ENCODE data around the gene GMPR2. TPM values are rescaled to one million over a fixed set of nuclear protein-coding genes. Genes with fewer than 3 reads are reported as not detected.

GMPR2 gene
- total and polyA plus RNA-seq, 2 experiments from 2014 or later, result 60.6 to 70.6 TPM

DNA sequence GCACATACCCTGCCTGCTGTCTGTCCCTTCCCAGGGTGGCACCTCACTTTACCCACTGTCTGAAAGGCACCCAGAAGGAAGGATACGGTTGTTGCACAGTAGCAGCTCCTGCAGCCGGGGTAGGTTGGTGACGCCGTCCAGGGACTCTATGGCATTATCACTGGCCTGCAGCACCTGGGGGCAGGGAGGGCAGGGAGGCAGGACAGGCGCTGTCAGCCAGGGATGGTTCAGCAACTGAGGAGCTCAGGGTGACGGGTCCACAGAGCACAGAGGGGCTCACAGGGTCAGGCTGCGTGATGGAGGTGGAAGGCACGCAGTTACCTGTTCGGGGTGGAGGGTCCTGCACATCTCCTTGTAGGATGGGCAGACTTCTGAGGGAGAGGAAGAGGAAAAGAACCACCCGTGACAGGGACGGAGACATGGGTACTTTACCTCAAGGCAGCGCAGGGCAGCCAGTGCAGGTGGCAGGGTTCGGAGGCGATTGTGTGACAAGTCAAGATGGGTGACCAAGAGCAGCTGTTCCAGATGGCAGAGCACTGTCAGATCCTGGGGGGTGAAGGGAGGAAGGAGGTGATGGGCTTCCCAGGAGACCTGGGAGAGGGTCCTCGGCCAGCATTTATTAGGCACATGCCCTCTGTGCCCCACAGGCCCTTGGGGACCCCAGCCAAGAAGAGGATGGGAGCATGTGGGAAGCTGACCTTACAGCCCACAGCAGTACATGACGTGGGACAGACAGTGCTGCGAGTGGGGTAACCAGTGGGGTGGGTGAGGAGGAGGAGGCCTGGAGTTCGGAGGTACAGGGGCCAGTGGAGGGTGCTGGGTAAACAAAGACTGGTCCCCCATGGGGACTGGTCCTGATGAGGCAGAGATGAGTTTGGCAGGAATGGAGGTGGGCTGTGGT is 33.9 kb downstream of the GMPR2 start (continued):
- TF ChIP-seq, protein P1, sequence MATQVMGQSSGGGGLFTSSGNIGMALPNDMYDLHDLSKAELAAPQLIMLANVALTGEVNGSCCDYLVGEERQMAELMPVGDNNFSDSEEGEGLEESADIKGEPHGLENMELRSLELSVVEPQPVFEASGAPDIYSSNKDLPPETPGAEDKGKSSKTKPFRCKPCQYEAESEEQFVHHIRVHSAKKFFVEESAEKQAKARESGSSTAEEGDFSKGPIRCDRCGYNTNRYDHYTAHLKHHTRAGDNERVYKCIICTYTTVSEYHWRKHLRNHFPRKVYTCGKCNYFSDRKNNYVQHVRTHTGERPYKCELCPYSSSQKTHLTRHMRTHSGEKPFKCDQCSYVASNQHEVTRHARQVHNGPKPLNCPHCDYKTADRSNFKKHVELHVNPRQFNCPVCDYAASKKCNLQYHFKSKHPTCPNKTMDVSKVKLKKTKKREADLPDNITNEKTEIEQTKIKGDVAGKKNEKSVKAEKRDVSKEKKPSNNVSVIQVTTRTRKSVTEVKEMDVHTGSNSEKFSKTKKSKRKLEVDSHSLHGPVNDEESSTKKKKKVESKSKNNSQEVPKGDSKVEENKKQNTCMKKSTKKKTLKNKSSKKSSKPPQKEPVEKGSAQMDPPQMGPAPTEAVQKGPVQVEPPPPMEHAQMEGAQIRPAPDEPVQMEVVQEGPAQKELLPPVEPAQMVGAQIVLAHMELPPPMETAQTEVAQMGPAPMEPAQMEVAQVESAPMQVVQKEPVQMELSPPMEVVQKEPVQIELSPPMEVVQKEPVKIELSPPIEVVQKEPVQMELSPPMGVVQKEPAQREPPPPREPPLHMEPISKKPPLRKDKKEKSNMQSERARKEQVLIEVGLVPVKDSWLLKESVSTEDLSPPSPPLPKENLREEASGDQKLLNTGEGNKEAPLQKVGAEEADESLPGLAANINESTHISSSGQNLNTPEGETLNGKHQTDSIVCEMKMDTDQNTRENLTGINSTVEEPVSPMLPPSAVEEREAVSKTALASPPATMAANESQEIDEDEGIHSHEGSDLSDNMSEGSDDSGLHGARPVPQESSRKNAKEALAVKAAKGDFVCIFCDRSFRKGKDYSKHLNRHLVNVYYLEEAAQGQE (IDR thresholded peaks at IDR 0.05; ENCODE audit: unreplicated experiment), result no peak
- TF ChIP-seq CREB1 (CRISPR knock-in tag; IDR thresholded peaks at IDR 0.05; ENCODE audit: low read depth), result no peak
- no peak for TF ChIP-seq EZH2phosphoT487 (IDR thresholded peaks at IDR 0.05; ENCODE audit: unreplicated experiment)
- no peak for TF ChIP-seq JUNB (IDR thresholded peaks at IDR 0.05; ENCODE audit: unreplicated experiment)
- no peak for TF ChIP-seq ZNF114 (CRISPR knock-in tag; IDR thresholded peaks at IDR 0.05)
- TF ChIP-seq STAT1 (IDR thresholded peaks at IDR 0.05; ENCODE audit: unreplicated experiment), result no peak
- TF ChIP-seq NANOG (IDR thresholded peaks at IDR 0.05; ENCODE audit: borderline replicate concordance), result no peak
- TF ChIP-seq, protein P2, sequence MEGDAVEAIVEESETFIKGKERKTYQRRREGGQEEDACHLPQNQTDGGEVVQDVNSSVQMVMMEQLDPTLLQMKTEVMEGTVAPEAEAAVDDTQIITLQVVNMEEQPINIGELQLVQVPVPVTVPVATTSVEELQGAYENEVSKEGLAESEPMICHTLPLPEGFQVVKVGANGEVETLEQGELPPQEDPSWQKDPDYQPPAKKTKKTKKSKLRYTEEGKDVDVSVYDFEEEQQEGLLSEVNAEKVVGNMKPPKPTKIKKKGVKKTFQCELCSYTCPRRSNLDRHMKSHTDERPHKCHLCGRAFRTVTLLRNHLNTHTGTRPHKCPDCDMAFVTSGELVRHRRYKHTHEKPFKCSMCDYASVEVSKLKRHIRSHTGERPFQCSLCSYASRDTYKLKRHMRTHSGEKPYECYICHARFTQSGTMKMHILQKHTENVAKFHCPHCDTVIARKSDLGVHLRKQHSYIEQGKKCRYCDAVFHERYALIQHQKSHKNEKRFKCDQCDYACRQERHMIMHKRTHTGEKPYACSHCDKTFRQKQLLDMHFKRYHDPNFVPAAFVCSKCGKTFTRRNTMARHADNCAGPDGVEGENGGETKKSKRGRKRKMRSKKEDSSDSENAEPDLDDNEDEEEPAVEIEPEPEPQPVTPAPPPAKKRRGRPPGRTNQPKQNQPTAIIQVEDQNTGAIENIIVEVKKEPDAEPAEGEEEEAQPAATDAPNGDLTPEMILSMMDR (conservative IDR thresholded peaks at IDR 0.05; ENCODE audit: low read depth in 2 of 2), result no peak
- TF ChIP-seq, protein P3, sequence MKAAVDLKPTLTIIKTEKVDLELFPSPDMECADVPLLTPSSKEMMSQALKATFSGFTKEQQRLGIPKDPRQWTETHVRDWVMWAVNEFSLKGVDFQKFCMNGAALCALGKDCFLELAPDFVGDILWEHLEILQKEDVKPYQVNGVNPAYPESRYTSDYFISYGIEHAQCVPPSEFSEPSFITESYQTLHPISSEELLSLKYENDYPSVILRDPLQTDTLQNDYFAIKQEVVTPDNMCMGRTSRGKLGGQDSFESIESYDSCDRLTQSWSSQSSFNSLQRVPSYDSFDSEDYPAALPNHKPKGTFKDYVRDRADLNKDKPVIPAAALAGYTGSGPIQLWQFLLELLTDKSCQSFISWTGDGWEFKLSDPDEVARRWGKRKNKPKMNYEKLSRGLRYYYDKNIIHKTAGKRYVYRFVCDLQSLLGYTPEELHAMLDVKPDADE (IDR thresholded peaks at IDR 0.05), result no peak

DNA sequence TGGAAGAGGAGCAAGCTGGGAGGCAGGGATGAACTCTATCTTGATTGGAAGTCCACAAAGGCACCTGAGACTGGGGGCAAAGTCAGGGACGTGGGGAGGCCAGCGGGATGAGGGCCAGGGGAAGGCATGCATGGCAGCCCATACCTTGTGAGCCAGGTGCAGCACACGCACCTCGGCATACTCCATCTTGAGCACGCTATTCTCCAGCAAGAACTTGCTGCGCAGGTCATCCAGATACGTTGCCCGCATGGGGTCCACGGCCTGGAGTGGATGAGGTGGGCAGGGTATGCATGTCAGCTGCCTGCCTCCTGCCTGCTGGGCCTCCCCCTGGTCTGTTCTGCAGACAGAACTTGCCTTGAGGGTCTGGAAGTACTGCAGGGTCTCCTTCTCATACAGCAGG is 34.8 kb downstream of the GMPR2 start:
- no peak for DNase-seq (ENCODE audit: low spot score)
- no peaks in the 10 kb centered on the region for H3K9me2 ChIP-seq (ENCODE audit: insufficient read depth)
- TF ChIP-seq ZNF114 (CRISPR knock-in tag; IDR thresholded peaks at IDR 0.05), result no peak
- H3F3A ChIP-seq (replicated peaks; ENCODE audit: low read depth), result peaks cover 10% of the 10 kb centered on the region; the same call in 1 of the 2 replicates
- Mint-ChIP-seq H3K27me3 (ENCODE audit: insufficient read depth, low read depth, poor library complexity) (peaks cover 7% of the 10 kb centered on the region), H3K4me1 (peaks cover 12% of the 10 kb centered on the region), H3K4me3 (no peak overlapping the region; the same call in 2 of the 3 replicates), H3K27ac (no peak overlapping the region), H3K36me3 (ENCODE audit: low read depth) (peaks cover 6% of the 10 kb centered on the region; the same call in 2 of the 3 replicates), H3K9me3 (no peaks in the 10 kb centered on the region; the same call in 2 of the 3 replicates)
- peaks cover 11% of the 10 kb centered on the region for H3K4me1 ChIP-seq (ENCODE audit: insufficient read depth)
- no peaks in the 10 kb centered on the region for H4K20me1 ChIP-seq (replicated peaks; ENCODE audit: insufficient read depth)
- no peak overlapping the region for H2AFZ ChIP-seq
- no peak overlapping the region for H3K4me3 ChIP-seq
- no peak for ATAC-seq
- H3K4me2 ChIP-seq, result no peak overlapping the region
- H3K79me2 ChIP-seq (replicated peaks; ENCODE audit: insufficient read depth), result no peaks in the 10 kb centered on the region; the same call in 1 of the 2 replicates
- no peaks in the 10 kb centered on the region for H3K36me3 ChIP-seq (ENCODE audit: insufficient read depth)
- no peak overlapping the region for H3K27ac ChIP-seq (ENCODE audit: low read depth)
- H3K27me3 ChIP-seq (ENCODE audit: insufficient read depth), result no peaks in the 10 kb centered on the region
